AG09319 (cell line): ENCODE results near the gene LRRC4C.

Source experiments
- DNase-seq: peaks from one replicate; pipeline ENCODE4 v3.0.0-alpha.2; 2010; ENCODE audit warnings: low read depth; ENCODE audit errors: extremely low read depth
- TF ChIP-seq, protein P1 (sequence below): IDR thresholded peaks from 2 replicates; pipeline ENCODE4 v1.5.1; 2011; ENCODE audit warnings: low read depth, mild to moderate bottlenecking, inconsistent platforms, low read length, moderate library complexity

The LRRC4C gene

DNA sequence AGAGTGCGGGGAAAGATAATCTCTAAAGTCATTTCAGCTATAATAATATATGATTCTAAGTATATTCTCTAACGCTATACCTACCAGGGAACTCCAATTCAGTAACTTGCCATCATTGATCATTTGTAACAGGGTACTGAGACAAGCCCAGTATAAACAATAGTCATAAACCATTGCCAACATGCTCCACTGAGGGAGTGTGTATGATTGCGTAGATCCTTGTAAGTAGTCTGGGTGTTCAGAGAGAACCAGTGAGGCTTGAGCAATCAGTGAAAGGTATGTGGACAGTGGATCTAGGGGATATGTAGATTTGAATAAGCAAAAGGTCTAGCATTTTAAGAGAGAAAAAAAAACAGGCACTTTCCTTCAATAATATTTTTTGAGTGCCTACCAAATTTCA, 1326.0 kb downstream of the LRRC4C start:
- TF ChIP-seq, protein P1, sequence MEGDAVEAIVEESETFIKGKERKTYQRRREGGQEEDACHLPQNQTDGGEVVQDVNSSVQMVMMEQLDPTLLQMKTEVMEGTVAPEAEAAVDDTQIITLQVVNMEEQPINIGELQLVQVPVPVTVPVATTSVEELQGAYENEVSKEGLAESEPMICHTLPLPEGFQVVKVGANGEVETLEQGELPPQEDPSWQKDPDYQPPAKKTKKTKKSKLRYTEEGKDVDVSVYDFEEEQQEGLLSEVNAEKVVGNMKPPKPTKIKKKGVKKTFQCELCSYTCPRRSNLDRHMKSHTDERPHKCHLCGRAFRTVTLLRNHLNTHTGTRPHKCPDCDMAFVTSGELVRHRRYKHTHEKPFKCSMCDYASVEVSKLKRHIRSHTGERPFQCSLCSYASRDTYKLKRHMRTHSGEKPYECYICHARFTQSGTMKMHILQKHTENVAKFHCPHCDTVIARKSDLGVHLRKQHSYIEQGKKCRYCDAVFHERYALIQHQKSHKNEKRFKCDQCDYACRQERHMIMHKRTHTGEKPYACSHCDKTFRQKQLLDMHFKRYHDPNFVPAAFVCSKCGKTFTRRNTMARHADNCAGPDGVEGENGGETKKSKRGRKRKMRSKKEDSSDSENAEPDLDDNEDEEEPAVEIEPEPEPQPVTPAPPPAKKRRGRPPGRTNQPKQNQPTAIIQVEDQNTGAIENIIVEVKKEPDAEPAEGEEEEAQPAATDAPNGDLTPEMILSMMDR, result no peak
- DNase-seq, result no peak

DNA sequence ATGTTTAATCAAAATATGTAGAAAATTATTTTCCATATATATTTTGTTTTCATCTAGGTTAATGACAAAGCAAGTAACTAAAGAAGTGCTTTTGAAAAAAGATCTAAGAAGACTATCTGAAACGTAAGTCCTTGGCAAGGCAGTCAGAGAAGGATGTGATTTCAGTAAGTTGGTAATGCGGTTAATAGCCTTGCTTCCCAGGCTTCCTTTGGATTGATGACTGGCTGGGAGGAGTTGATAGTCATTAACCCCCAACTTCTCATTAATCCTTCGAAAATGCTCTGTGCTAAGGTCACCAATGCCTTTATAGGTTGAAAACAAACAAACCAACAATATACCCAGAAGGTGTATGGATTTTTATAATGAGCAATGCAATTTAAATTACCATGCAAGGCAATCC, 1326.5 kb downstream of the LRRC4C start:
- TF ChIP-seq, protein P1, result no peak
- no peak for DNase-seq

DNA sequence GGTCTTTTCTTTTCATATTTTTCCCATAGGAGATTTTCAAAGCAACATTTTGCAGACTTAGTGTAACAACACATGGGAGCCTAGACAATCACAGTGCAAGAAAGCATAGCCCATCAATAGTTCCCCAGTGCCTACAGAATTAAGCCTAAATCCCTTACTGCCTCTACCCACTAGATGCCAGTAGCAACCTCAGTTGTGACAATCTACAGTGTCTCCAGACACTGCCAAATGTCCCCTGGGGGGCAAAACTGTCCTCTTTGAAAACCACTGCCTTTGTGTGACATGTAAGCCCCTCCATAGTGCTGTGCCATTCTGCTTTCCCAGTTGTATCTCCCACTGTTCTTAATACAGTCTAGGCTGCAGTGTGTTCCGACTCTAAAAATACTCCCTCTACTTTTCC, 1329.0 kb downstream of the LRRC4C start:
- TF ChIP-seq, protein P1, result no peak
- DNase-seq, result no peak

DNA sequence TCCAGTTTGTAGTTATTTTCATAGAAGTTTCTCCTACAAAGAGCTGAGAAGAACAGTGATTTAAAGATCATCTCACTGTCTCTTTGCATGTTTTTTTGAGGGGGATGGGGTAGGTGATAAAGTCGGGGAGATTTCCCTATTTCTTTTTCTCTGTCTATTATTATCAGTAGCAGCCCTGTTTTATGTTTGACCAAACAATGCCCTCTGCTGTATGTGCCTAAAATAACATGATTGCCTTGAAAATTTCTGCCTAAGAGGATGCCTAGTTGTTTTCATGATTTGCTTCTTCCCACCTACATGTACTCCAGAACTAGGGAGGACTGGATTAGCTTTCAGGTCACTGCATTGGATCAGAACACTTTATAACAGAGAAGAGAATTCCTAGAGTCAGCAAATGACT, 1330.2 kb downstream of the LRRC4C start:
- DNase-seq, result no peak
- TF ChIP-seq, protein P1, result no peak

DNA sequence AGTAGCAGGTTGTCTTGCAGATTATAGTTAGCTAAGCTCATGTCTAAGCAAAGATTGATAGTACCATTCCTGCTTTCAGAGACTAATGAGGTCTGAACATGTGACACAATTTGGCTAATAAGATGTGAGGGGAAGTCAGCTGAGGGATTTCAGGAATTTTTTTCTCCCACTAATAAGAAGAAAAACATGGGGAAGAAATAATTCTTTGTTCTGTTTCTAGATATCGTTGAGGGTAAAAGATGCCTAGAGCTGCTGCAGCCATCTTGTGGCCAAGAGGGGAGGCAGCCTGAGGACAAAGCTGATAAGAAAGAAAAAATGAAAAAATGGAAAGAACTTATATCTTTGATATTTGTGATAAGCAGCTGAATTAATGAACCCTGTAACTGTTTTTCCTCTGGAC, 1334.4 kb downstream of the LRRC4C start:
- DNase-seq, result no peak
- TF ChIP-seq, protein P1, result no peak

DNA sequence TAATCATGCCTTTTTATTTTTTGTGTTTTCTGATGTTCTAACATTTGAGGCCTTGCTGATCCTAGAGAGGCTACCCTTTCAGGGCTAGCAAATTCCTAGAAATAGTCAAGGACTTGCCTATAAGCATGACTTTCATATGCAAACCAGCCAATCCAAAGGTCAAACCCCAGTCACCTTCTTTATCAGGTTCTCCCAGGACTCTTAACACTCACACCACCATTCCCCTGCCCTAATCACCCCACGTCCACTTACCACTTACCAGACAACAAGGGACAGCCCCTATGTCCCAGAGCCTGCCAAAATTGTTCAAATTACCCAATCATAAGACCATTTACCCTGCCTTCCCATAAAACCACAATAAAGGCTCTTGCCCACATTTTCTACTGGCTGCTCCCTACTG, 1339.8 kb downstream of the LRRC4C start:
- no peak for DNase-seq
- TF ChIP-seq, protein P1, result no peak

DNA sequence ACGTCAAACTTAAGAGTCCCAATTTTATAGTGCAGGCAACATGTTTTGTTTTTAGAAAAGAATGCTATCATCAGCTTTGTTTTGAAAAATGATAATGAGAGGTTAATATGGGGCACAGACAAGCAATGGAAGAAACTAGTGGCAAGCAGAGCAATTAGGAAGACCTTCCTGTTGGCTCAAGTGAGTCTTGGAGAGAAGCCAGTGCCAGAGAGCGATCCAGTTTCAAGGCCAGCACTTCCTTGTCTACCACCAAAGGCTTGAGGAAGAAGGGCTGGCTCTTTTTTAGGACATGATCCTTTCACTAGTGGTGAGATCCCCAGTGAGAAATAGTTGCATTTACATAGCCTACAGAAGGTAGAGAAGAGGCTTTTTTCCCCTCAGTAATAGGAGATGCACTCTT, 1340.7 kb downstream of the LRRC4C start:
- no peak for DNase-seq
- TF ChIP-seq, protein P1, result no peak

DNA sequence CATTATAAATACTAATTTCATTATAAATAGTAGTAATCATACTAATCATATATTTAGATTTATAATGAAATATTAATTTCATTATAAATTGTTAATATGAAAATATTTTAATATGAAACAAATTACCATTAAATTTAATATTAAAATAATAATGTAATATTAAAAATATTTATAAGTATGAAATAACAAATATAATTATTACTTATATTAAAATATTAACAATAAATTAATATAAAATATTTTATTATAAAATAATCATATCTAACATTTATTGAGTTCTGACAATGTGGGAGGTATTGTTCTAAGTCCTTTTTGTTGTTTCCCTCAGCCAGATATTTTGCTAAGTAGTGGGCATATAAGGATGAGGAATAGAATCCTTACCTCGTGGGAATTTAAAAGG, 1341.4 kb downstream of the LRRC4C start:
- TF ChIP-seq, protein P1, result no peak
- DNase-seq, result no peak
